Endodermal cell (in vitro differentiated cells): ENCODE results near the gene KCNQ1. TPM values are rescaled to one million over a fixed set of nuclear protein-coding genes. Genes with fewer than 3 reads are reported as not detected.

Source experiments
- DNase-seq: peaks from one replicate; pipeline ENCODE4 v3.0.0-alpha.2; 2017
- H3K27ac ChIP-seq: 2 replicates; pipeline ENCODE4 v1.5.1; 2013; ENCODE audit warnings: mild to moderate bottlenecking, low read depth, low read length, moderate library complexity
- H3K27me3 ChIP-seq: 2 replicates; pipeline ENCODE4 v1.6.1; 2013; ENCODE audit warnings: mild to moderate bottlenecking, low read length, moderate library complexity; ENCODE audit not compliant: insufficient read depth, control insufficient read depth, poor library complexity, severe bottlenecking
- H3K36me3 ChIP-seq: 2 replicates; pipeline ENCODE4 v1.7.0; 2013; ENCODE audit warnings: mild to moderate bottlenecking, low read length, moderate library complexity; ENCODE audit not compliant: control insufficient read depth, insufficient read depth
- H3K4me1 ChIP-seq: one replicate; pipeline ENCODE4 v1.7.0; 2013; ENCODE audit warnings: low read length; ENCODE audit not compliant: control insufficient read depth, insufficient read depth
- H3K4me3 ChIP-seq: 2 replicates; pipeline ENCODE4 v1.5.1; 2013; ENCODE audit warnings: mild to moderate bottlenecking, low read length, moderate library complexity
- H3K9ac ChIP-seq: 2 replicates; pipeline ENCODE4 v1.6.1; 2013; ENCODE audit warnings: mild to moderate bottlenecking, low read length, moderate library complexity; ENCODE audit not compliant: poor library complexity, severe bottlenecking; ENCODE audit errors: extremely low read depth
- H3K9me3 ChIP-seq: 2 replicates; pipeline ENCODE4 v1.6.1; 2013; ENCODE audit warnings: mild to moderate bottlenecking, low read length, moderate library complexity; ENCODE audit not compliant: control insufficient read depth
- H3K27ac Mint-ChIP-seq: 2 replicates; pipeline ENCODE4 v1.8.0; 2020; ENCODE audit warnings: mixed read lengths
- H3K27me3 Mint-ChIP-seq: 2 replicates; pipeline ENCODE4 v1.8.0; 2021; ENCODE audit warnings: mild to moderate bottlenecking, mixed read lengths; ENCODE audit not compliant: insufficient read depth
- H3K36me3 Mint-ChIP-seq: 2 replicates; pipeline ENCODE4 v1.8.0; 2020; ENCODE audit warnings: low read depth, mixed read lengths
- H3K4me1 Mint-ChIP-seq: 2 replicates; pipeline ENCODE4 v1.8.0; 2020; ENCODE audit warnings: mixed read lengths
- H3K4me3 Mint-ChIP-seq: 2 replicates; pipeline ENCODE4 v1.8.0; 2020; ENCODE audit warnings: mild to moderate bottlenecking, moderate library complexity, mixed read lengths
- H3K9me3 Mint-ChIP-seq: 2 replicates; pipeline ENCODE4 v1.8.0; 2020; ENCODE audit warnings: mild to moderate bottlenecking, mixed read lengths
- CTCF ChIP-seq: fragments of 200-600 bp; sonication (generic); conservative IDR thresholded peaks from 2 replicates; pipeline ENCODE4 v1.5.0; 2021; ENCODE audit warnings: antibody characterized with exemption, mild to moderate bottlenecking
- WGBS, 2 experiments: methylation state at CpG; one replicate each; pipeline versions ENCODE4 v1.1.5 to v1.1.7; 2013; ENCODE audit warnings: missing lambda C conversion rate in 2 of 2, mixed read lengths in 1 of 2; ENCODE audit not compliant: insufficient coverage in 1 of 2, insufficient read length in 1 of 2; 5-methylcytosine and 5-hydroxymethylcytosine counted together
- total RNA-seq, 2 donors: library from RNA; stranded (reverse); fragmentation: NEBNext Ultra II Directional in 1 of 2; extraction: Animal tissue kit (Norgen Biotek cat#: 25700) in 1 of 2; gene quantifications; 2 replicates in 1 of 2; 3 replicates in 1 of 2; pipeline ENCODE4 v1.2.1, GENCODE V29; 2021

KCNQ1 gene
- total RNA-seq, 2 donors from 2014 or later, result 1.8 to 3.5 TPM

DNA sequence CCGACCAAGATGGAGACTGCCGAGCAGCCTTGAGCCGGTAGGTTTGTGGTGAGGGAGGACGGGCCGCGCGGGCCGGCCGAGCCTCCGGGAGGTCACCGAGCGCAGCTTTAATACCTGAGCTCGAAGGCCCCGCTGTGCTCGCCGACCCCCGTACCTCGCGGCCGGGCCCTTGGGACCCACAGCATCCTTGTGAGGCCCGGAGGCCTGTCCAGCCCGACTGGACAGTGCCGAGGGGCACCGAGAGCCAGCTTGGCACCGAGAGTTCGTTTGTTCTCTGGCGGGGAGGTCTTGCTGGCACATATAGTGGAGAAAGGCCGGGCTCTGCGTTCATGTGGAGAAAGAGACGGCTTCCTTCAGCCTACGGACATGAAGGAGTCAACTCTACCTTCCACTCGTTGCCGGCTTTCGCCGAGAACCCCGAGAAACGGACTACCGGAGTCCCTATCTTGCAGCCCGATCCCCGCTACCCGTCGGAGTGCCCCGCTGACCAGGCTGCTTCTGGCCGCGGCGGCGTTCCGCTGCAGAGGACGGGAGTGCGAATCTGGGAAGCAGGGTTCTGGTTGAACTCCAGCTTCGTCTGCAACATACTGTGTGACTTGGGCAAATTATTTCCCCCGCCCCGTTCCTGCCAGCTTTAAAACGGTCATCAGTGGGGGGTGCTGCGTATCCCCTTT is 43.9 kb upstream of the KCNQ1 start:
- Mint-ChIP-seq H3K36me3 (peaks cover 22% of the 10 kb centered on the region), H3K9me3 (no peaks in the 10 kb centered on the region), H3K27ac (peak overlapping the region; percentile 90), H3K4me3 (peak overlapping the region; percentile 80), H3K27me3 (no peaks in the 10 kb centered on the region), H3K4me1 (peaks cover 5% of the 10 kb centered on the region)
- H3K4me1 ChIP-seq, result no peaks in the 10 kb centered on the region
- no peaks in the 10 kb centered on the region for H3K27me3 ChIP-seq
- H3K9ac ChIP-seq, result peak overlapping the region; percentile 96
- WGBS, 2 experiments, result 0 to 1% methylated on average over 26 to 55 of the region's 55 CpGs
- no peaks in the 10 kb centered on the region for H3K9me3 ChIP-seq
- peaks cover 34% of the 10 kb centered on the region for H3K36me3 ChIP-seq
- H3K4me3 ChIP-seq, result peak overlapping the region; percentile 96
- no peak for DNase-seq
- TF ChIP-seq CTCF, result no peak
- H3K27ac ChIP-seq, result peak overlapping the region; percentile 60

DNA sequence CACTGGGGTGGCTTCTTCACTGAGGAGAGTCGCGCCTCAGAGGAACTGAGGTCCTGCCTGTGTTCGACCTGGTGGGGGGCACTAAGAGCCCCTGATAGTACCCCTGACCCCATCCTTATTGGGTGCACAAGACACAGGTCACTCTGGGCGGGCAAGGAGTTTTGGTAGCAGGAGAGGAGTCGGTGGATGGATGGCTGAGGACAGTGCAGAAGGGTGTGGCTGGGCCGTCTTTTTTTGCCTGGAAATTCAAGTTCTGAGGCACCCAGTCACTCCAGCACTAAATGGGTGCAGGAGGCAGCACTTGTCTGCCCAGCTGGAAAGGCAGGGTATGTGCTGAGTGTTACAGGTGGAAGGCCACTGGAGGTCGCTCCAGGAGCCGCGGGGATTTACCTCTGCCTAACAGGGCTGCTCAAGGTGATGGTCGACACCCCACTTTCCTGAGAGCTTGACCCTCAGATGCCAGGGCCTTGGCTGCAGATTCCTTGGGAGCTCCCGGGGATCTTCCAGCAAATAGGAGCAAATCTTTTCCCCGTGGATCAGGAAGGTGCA is 43.3 kb upstream of the KCNQ1 start:
- peak overlapping the region; percentile 96 for H3K9ac ChIP-seq
- Mint-ChIP-seq H3K27ac (peak overlapping the region; percentile 90), H3K36me3 (peaks cover 19% of the 10 kb centered on the region), H3K4me1 (peaks cover 5% of the 10 kb centered on the region), H3K4me3 (peak overlapping the region; percentile 80), H3K9me3 (no peaks in the 10 kb centered on the region), H3K27me3 (no peaks in the 10 kb centered on the region)
- H3K9me3 ChIP-seq, result no peaks in the 10 kb centered on the region
- TF ChIP-seq CTCF, result peak; percentile 44
- DNase-seq, result no peak
- H3K4me1 ChIP-seq, result no peaks in the 10 kb centered on the region
- no peaks in the 10 kb centered on the region for H3K27me3 ChIP-seq
- WGBS, 2 experiments, result 59 to 63% methylated on average over 8 to 12 of the region's 12 CpGs
- H3K36me3 ChIP-seq, result peaks cover 30% of the 10 kb centered on the region
- H3K4me3 ChIP-seq, result peak overlapping the region; percentile 96
- no peak overlapping the region for H3K27ac ChIP-seq

- peaks cover 14% of the 10 kb centered on the region for H3K36me3 Mint-ChIP-seq
- Histone ChIP-seq H3K4me1 (no peaks in the 10 kb centered on the region), H3K27me3 (no peaks in the 10 kb centered on the region), H3K9ac (peak overlapping the region; percentile 96), H3K36me3 (peaks cover 30% of the 10 kb centered on the region), H3K9me3 (no peaks in the 10 kb centered on the region), H3K4me3 (peak overlapping the region; percentile 96), H3K27ac (no peak overlapping the region)
- no peak for TF ChIP-seq CTCF
- H3K4me1 Mint-ChIP-seq, result peaks cover 5% of the 10 kb centered on the region
- DNase-seq, result no peak
- no peaks in the 10 kb centered on the region for H3K9me3 Mint-ChIP-seq
- H3K27ac Mint-ChIP-seq, result peak overlapping the region; percentile 58
- WGBS, 2 experiments, result 95 to 96% methylated on average over 9 to 13 of the region's 13 CpGs
- H3K27me3 Mint-ChIP-seq, result no peaks in the 10 kb centered on the region
- H3K4me3 Mint-ChIP-seq, result peak overlapping the region; percentile 80
Observed at GRCh38 chr11:2402106-2402505, 42.7 kb upstream of the KCNQ1 start.
